H9 (cell line): ENCODE measurements around the gene SLC6A19. TPM values are rescaled to one million over a fixed set of nuclear protein-coding genes. Genes with fewer than 3 reads are reported as not detected.

Experiments
- DNase-seq: peaks from one replicate; pipeline ENCODE4 v3.0.0-alpha.2; 2017
- H2AFZ ChIP-seq: one replicate; pipeline ENCODE4 v1.6.1; 2013; ENCODE audit warnings: mild to moderate bottlenecking, low read length, control low read depth, moderate library complexity
- H2AK5ac ChIP-seq: 2 replicates; pipeline ENCODE4 v1.6.1; 2013; ENCODE audit warnings: low read length, control low read depth, mixed read lengths; ENCODE audit not compliant: insufficient read length
- H2BK120ac ChIP-seq: one replicate; pipeline ENCODE4 v1.6.1; 2013; ENCODE audit warnings: low read depth, mild to moderate bottlenecking, low read length, control low read depth, inconsistent platforms; ENCODE audit not compliant: poor library complexity, severe bottlenecking
- H2BK12ac ChIP-seq: 2 replicates; pipeline ENCODE4 v1.6.1; 2013; ENCODE audit warnings: low read length, control low read depth, mixed read lengths, low read depth; ENCODE audit not compliant: insufficient read length
- H2BK15ac ChIP-seq: 2 replicates; pipeline ENCODE4 v1.6.1; 2013; ENCODE audit warnings: low read depth, low read length, control low read depth
- H2BK20ac ChIP-seq: one replicate; pipeline ENCODE4 v1.6.1; 2013; ENCODE audit warnings: low read depth, mild to moderate bottlenecking, low read length, control low read depth, inconsistent platforms; ENCODE audit not compliant: poor library complexity, severe bottlenecking
- H2BK5ac ChIP-seq: 2 replicates; pipeline ENCODE4 v1.6.1; 2013; ENCODE audit warnings: low read length, control low read depth, mixed read lengths; ENCODE audit not compliant: insufficient read length
- H3K14ac ChIP-seq: 2 replicates; pipeline ENCODE4 v1.6.1; 2013; ENCODE audit warnings: low read length, control low read depth; ENCODE audit not compliant: insufficient read depth
- H3K18ac ChIP-seq: 2 replicates; pipeline ENCODE4 v1.6.1; 2013; ENCODE audit warnings: low read depth, mild to moderate bottlenecking, mixed read lengths, low read length, control low read depth; ENCODE audit not compliant: insufficient read length
- H3K23ac ChIP-seq: 2 replicates; pipeline ENCODE4 v1.6.1; 2013; ENCODE audit warnings: low read length, control low read depth, mixed read lengths, low read depth; ENCODE audit not compliant: insufficient read length
- H3K23me2 ChIP-seq: 2 replicates; pipeline ENCODE4 v1.6.1; 2013; ENCODE audit warnings: low read depth, mild to moderate bottlenecking, mixed read lengths, low read length, control low read depth; ENCODE audit not compliant: insufficient read length, poor library complexity, severe bottlenecking
- H3K27ac ChIP-seq: 2 replicates; pipeline ENCODE4 v1.5.1; 2013; ENCODE audit warnings: low read length, control low read depth, mixed read lengths, low read depth; ENCODE audit not compliant: insufficient read length
- H3K27me3 ChIP-seq: 2 replicates; pipeline ENCODE4 v1.6.1; 2013; ENCODE audit warnings: low read length, control low read depth, inconsistent platforms; ENCODE audit not compliant: insufficient read depth
- H3K4ac ChIP-seq: 2 replicates; pipeline ENCODE4 v1.6.1; 2013; ENCODE audit warnings: low read depth, mild to moderate bottlenecking, control low read depth, inconsistent platforms, low read length, moderate library complexity
- H3K4me1 ChIP-seq: 2 replicates; pipeline ENCODE4 v1.6.1; 2013; ENCODE audit warnings: low read length, control low read depth, inconsistent platforms; ENCODE audit not compliant: insufficient read depth
- H3K4me2 ChIP-seq: 2 replicates; pipeline ENCODE4 v1.6.1; 2013; ENCODE audit warnings: low read length, control low read depth, mixed read lengths; ENCODE audit not compliant: insufficient read length, insufficient read depth
- H3K56ac ChIP-seq: 2 replicates; pipeline ENCODE4 v1.6.1; 2013; ENCODE audit warnings: low read depth, mild to moderate bottlenecking, mixed read lengths, low read length, control low read depth; ENCODE audit not compliant: insufficient read length
- H3K79me1 ChIP-seq: 2 replicates; pipeline ENCODE4 v1.6.1; 2013; ENCODE audit warnings: low read depth, mild to moderate bottlenecking, moderate library complexity, low read length, control low read depth, inconsistent platforms; ENCODE audit not compliant: insufficient read depth, poor library complexity, severe bottlenecking
- H3K79me2 ChIP-seq: 2 replicates; pipeline ENCODE4 v1.6.1; 2013; ENCODE audit warnings: low read length, control low read depth, inconsistent platforms; ENCODE audit not compliant: insufficient read depth
- H3K9ac ChIP-seq: 2 replicates; pipeline ENCODE4 v1.6.1; 2013; ENCODE audit warnings: low read length, control low read depth, mixed read lengths; ENCODE audit not compliant: insufficient read length; ENCODE audit errors: extremely low read depth
- H3K9me3 ChIP-seq: one replicate; pipeline ENCODE4 v1.6.1; 2013; ENCODE audit warnings: low read depth, low read length, inconsistent platforms; ENCODE audit not compliant: control insufficient read depth
- H3T11ph ChIP-seq: one replicate; pipeline ENCODE4 v1.6.1; 2013; ENCODE audit warnings: mild to moderate bottlenecking, low read length, control low read depth, inconsistent platforms
- H4K20me1 ChIP-seq: one replicate; pipeline ENCODE4 v1.6.1; 2013; ENCODE audit not compliant: control insufficient read depth, insufficient read length, insufficient read depth
- H4K5ac ChIP-seq: 2 replicates; pipeline ENCODE4 v1.6.1; 2013; ENCODE audit warnings: low read depth, mild to moderate bottlenecking, mixed read lengths, low read length, control low read depth; ENCODE audit not compliant: insufficient read length
- H4K8ac ChIP-seq: replicated peaks from 2 replicates; pipeline ENCODE4 v1.6.1; 2013; ENCODE audit warnings: low read length, control low read depth, mixed read lengths, low read depth; ENCODE audit not compliant: insufficient read length
- H4K91ac ChIP-seq: 2 replicates; pipeline ENCODE4 v1.6.1; 2013; ENCODE audit warnings: low read depth, mild to moderate bottlenecking, moderate library complexity, mixed read lengths, low read length, control low read depth; ENCODE audit not compliant: insufficient read length
- H3K27ac Mint-ChIP-seq, 3 experiments: 2 replicates in 2 of 3; 3 replicates in 1 of 3; pipeline ENCODE4 v1.8.0; 2020 to 2021; ENCODE audit warnings: mixed read lengths in 3 of 3, mild to moderate bottlenecking in 1 of 3, moderate library complexity in 1 of 3
- H3K27me3 Mint-ChIP-seq: 2 replicates; pipeline ENCODE4 v1.8.0; 2021; ENCODE audit warnings: low read depth, mild to moderate bottlenecking, moderate library complexity, mixed read lengths
- H3K36me3 Mint-ChIP-seq, 3 experiments: 2 replicates in 2 of 3; 3 replicates in 1 of 3; pipeline ENCODE4 v1.8.0; 2020 to 2021; ENCODE audit warnings: low read depth in 3 of 3, mixed read lengths in 3 of 3; ENCODE audit not compliant: insufficient read depth in 1 of 3
- H3K4me1 Mint-ChIP-seq, 2 experiments: 2 replicates each; pipeline ENCODE4 v1.8.0; 2020; ENCODE audit warnings: mixed read lengths in 2 of 2
- H3K4me3 Mint-ChIP-seq, 2 experiments: 2 replicates in 1 of 2; 3 replicates in 1 of 2; pipeline ENCODE4 v1.8.0; 2020 to 2021; ENCODE audit warnings: mild to moderate bottlenecking in 2 of 2, mixed read lengths in 2 of 2, moderate library complexity in 1 of 2
- H3K9me3 Mint-ChIP-seq, 2 experiments: 2 replicates in 1 of 2; 3 replicates in 1 of 2; pipeline ENCODE4 v1.8.0; 2020; ENCODE audit warnings: mild to moderate bottlenecking in 2 of 2, mixed read lengths in 2 of 2, moderate library complexity in 1 of 2
- WGBS: extraction: QIAGEN DNeasy Blood & Tissue Kit; methylation state at CpG from one replicate; pipeline ENCODE4 v1.1.7; 2013; ENCODE audit warnings: missing lambda C conversion rate, low lambda C conversion rate, mixed read lengths; ENCODE audit not compliant: insufficient read length; ENCODE audit errors: extremely low coverage; 5-methylcytosine and 5-hydroxymethylcytosine counted together
- total RNA-seq: library from RNA; stranded (reverse); gene quantifications from 2 replicates; pipeline ENCODE4 v1.2.1, GENCODE V29; 2021
- TF ChIP-seq, protein P1 (sequence below): fragments of 200-600 bp; sonication (generic); conservative IDR thresholded peaks from 3 replicates; pipeline ENCODE4 v1.8.0; 2021; ENCODE audit warnings: antibody characterized with exemption, mild to moderate bottlenecking

The SLC6A19 gene
- total RNA-seq, 1 experiment from 2014 or later: not detected

DNA sequence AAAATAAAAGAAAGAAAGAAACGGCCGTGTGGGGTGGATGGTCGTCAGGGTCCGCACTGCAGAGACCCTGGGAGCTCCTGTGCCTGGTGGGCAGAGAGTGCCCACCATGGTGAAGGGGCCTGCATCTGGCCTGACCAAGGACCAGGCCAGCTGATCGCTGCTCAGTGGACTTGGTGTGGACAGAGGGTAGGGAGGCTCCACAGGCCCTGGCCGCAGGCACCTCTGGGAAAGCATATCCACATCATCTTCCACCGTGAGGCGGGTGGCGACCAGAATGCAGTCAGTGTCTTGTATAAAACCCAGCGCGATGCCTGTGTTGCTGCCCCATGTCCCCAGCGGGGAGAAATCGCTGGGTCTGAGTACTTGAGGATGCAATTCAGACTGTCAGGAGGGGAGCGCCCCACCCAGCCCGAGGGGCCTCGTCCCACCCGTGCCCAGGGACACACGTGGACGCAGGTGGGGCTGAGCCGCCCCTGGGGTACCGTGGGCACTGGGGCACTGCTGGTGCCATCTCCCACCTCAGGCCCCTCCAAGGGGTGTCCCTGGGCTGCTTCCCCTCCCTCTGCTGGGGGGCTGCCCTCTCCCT, 27.8 kb upstream of the SLC6A19 start:
- Histone ChIP-seq H4K8ac (no peak overlapping the region), H3T11ph (no peak overlapping the region), H3K4me1 (no peaks in the 10 kb centered on the region), H3K27me3 (no peaks in the 10 kb centered on the region), H3K18ac (no peak overlapping the region), H2BK120ac (no peak overlapping the region), H3K79me2 (no peaks in the 10 kb centered on the region), H4K20me1 (no peaks in the 10 kb centered on the region), H4K91ac (no peak overlapping the region), H2BK12ac (no peak overlapping the region), H3K4me2 (no peak overlapping the region), H3K56ac (no peak overlapping the region), H3K14ac (no peak overlapping the region), H3K79me1 (no peaks in the 10 kb centered on the region), H3K9me3 (no peaks in the 10 kb centered on the region), H2BK5ac (no peak overlapping the region), H3K4ac (no peak overlapping the region), H3K9ac (no peak overlapping the region), H3K23me2 (no peaks in the 10 kb centered on the region), H4K5ac (no peak overlapping the region), H2AFZ (no peak overlapping the region), H2BK20ac (no peak overlapping the region), H2AK5ac (no peak overlapping the region), H3K27ac (no peak overlapping the region), H3K23ac (no peak overlapping the region), H2BK15ac (no peak overlapping the region)
- Mint-ChIP-seq H3K36me3 (no peaks in the 10 kb centered on the region), H3K27me3 (peaks cover 12% of the 10 kb centered on the region), H3K9me3 (no peaks in the 10 kb centered on the region), H3K4me1 (peaks cover 0 to 2% of the 10 kb centered on the region in 2 experiments; a peak in 1 of 4 replicates), H3K4me3 (no peak overlapping the region), H3K27ac (no peak overlapping the region)
- no CpG with 5 or more reads among the region's 21 CpGs for WGBS
- DNase-seq: no peak
- TF ChIP-seq, protein P1, sequence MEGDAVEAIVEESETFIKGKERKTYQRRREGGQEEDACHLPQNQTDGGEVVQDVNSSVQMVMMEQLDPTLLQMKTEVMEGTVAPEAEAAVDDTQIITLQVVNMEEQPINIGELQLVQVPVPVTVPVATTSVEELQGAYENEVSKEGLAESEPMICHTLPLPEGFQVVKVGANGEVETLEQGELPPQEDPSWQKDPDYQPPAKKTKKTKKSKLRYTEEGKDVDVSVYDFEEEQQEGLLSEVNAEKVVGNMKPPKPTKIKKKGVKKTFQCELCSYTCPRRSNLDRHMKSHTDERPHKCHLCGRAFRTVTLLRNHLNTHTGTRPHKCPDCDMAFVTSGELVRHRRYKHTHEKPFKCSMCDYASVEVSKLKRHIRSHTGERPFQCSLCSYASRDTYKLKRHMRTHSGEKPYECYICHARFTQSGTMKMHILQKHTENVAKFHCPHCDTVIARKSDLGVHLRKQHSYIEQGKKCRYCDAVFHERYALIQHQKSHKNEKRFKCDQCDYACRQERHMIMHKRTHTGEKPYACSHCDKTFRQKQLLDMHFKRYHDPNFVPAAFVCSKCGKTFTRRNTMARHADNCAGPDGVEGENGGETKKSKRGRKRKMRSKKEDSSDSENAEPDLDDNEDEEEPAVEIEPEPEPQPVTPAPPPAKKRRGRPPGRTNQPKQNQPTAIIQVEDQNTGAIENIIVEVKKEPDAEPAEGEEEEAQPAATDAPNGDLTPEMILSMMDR: no peak
